ENCODE measurements around the gene PTPN23. TPM values are rescaled to one million over a fixed set of nuclear protein-coding genes. Genes with fewer than 3 reads are reported as not detected.

Gene PTPN23
- total and polyA plus RNA-seq, 2 of the 8 experiments (the other 6 are each of a cell fraction or from before 2014, with no cell fraction given): 2.9 to 46.7 TPM

- no peak for TF ChIP-seq JUND (IDR thresholded peaks at IDR 0.05; ENCODE audit: low read length)
Measured at GRCh38 chr3:47407896-47408838, 27.3 kb downstream of the PTPN23 start (continued).
